ENCODE measurements around the gene TDRD3. TPM values are rescaled to one million over a fixed set of nuclear protein-coding genes. Genes with fewer than 3 reads are reported as not detected.

Gene TDRD3
- total RNA-seq, 1 experiment from 2014 or later: 10.8 TPM

DNA sequence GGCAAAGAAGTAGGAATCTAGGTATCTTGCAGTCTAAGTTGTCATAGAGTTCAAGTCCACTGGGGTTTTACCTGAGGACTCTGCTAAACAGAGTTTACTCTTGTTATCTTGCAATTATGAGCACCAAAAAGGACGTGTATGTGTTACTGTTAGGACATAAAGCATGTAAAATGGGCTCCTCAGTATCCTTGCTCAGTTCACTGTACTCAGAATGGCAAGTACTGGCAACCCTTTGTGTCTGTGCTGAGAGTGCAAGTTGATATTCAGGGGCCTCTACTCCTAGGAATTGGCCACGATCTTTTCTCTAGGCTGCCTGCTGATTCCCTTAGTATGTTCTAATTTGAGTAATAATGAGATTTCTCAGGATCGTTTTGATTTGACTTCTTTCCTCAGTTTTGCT lies 13.3 kb downstream of the TDRD3 start:
- in situ Hi-C loops (cut with HindIII; ENCODE audit: low pct_unique_long_range_greater_than_20kb, low sequenced_read_pairs): no loop called here
- ATAC-seq (no peak), DNase-seq (ENCODE audit: low read depth, low spot score) (no peak)
- Histone ChIP-seq H3K27me3 (ENCODE audit: control insufficient read depth, insufficient read depth, low read length) (no peaks in the 10 kb centered on the region), H3K27ac (ENCODE audit: low read length) (no peak overlapping the region), H3K4me1 (ENCODE audit: control insufficient read depth, insufficient read depth, low read length) (no peaks in the 10 kb centered on the region; the same call in 1 of the 2 replicates), H3K9me3 (ENCODE audit: control insufficient read depth, insufficient read depth, low read depth, low read length) (no peaks in the 10 kb centered on the region), H3K36me3 (ENCODE audit: control insufficient read depth, insufficient read depth, low read length) (no peaks in the 10 kb centered on the region), H3K4me3 (ENCODE audit: low read depth in 2 of 2, low read length in 2 of 2) (no peak overlapping the region)
- no TSS peak for BruUV-seq (replicated peaks)
- TF ChIP-seq, protein P1, sequence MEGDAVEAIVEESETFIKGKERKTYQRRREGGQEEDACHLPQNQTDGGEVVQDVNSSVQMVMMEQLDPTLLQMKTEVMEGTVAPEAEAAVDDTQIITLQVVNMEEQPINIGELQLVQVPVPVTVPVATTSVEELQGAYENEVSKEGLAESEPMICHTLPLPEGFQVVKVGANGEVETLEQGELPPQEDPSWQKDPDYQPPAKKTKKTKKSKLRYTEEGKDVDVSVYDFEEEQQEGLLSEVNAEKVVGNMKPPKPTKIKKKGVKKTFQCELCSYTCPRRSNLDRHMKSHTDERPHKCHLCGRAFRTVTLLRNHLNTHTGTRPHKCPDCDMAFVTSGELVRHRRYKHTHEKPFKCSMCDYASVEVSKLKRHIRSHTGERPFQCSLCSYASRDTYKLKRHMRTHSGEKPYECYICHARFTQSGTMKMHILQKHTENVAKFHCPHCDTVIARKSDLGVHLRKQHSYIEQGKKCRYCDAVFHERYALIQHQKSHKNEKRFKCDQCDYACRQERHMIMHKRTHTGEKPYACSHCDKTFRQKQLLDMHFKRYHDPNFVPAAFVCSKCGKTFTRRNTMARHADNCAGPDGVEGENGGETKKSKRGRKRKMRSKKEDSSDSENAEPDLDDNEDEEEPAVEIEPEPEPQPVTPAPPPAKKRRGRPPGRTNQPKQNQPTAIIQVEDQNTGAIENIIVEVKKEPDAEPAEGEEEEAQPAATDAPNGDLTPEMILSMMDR (IDR thresholded peaks at IDR 0.05): no peak
- no peak for TF ChIP-seq POLR2AphosphoS5 (IDR thresholded peaks at IDR 0.05; ENCODE audit: low read depth, low read length)
- TF ChIP-seq, protein P2, sequence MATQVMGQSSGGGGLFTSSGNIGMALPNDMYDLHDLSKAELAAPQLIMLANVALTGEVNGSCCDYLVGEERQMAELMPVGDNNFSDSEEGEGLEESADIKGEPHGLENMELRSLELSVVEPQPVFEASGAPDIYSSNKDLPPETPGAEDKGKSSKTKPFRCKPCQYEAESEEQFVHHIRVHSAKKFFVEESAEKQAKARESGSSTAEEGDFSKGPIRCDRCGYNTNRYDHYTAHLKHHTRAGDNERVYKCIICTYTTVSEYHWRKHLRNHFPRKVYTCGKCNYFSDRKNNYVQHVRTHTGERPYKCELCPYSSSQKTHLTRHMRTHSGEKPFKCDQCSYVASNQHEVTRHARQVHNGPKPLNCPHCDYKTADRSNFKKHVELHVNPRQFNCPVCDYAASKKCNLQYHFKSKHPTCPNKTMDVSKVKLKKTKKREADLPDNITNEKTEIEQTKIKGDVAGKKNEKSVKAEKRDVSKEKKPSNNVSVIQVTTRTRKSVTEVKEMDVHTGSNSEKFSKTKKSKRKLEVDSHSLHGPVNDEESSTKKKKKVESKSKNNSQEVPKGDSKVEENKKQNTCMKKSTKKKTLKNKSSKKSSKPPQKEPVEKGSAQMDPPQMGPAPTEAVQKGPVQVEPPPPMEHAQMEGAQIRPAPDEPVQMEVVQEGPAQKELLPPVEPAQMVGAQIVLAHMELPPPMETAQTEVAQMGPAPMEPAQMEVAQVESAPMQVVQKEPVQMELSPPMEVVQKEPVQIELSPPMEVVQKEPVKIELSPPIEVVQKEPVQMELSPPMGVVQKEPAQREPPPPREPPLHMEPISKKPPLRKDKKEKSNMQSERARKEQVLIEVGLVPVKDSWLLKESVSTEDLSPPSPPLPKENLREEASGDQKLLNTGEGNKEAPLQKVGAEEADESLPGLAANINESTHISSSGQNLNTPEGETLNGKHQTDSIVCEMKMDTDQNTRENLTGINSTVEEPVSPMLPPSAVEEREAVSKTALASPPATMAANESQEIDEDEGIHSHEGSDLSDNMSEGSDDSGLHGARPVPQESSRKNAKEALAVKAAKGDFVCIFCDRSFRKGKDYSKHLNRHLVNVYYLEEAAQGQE (IDR thresholded peaks at IDR 0.05; ENCODE audit: insufficient read depth in 1 of 2, low read depth in 2 of 2, low read length in 1 of 2): no peak
- no peak for TF ChIP-seq SIN3A (IDR thresholded peaks at IDR 0.05; ENCODE audit: borderline replicate concordance, insufficient read depth, low read depth, low read length)
- TF ChIP-seq TCF7L2 (IDR thresholded peaks at IDR 0.05; ENCODE audit: low read depth, low read length): no peak
- ChIA-PET POLR2A (no interaction called here), CTCF (no interaction called here)
- intact Hi-C loops (cut with micrococcal nuclease; ENCODE audit: unreplicated experiment): no loop called here

DNA sequence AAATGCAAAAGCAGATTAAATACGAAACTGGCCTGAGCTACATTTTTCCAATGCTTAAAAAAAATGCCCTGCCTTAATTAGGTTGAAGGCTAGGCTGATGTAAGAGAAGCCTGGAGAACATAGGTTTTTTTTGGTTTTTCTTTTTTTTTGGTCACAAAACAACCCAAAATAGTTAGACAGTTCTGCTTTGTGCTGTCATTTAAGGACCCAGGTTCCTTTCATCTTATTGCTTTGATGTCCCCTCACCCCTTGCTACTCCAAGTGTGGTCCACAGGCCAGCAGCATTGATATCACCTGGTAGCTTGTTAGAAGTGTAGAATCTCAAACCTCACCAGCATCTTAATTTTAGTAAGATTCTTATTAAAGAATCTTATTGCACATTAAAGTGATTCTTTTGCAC lies 14.4 kb downstream of the TDRD3 start:
- POLR2A ChIA-PET: no interaction called here
- in situ Hi-C loops (cut with HindIII; ENCODE audit: low pct_unique_long_range_greater_than_20kb, low sequenced_read_pairs): no loop called here

More for the DNA sequence above, 14.4 kb downstream of the TDRD3 start:
- Histone ChIP-seq H3K4me1 (ENCODE audit: control insufficient read depth, insufficient read depth, low read length) (no peaks in the 10 kb centered on the region; the same call in 1 of the 2 replicates), H3K36me3 (ENCODE audit: control insufficient read depth, insufficient read depth, low read length) (no peaks in the 10 kb centered on the region), H3K27ac (ENCODE audit: low read length) (no peak overlapping the region), H3K27me3 (ENCODE audit: control insufficient read depth, insufficient read depth, low read length) (no peaks in the 10 kb centered on the region), H3K9me3 (ENCODE audit: control insufficient read depth, insufficient read depth, low read depth, low read length) (no peaks in the 10 kb centered on the region), H3K4me3 (ENCODE audit: low read depth in 2 of 2, low read length in 2 of 2) (no peak overlapping the region)
- intact Hi-C loops (cut with micrococcal nuclease; ENCODE audit: unreplicated experiment): no loop called here
- TF ChIP-seq, protein P2 (IDR thresholded peaks at IDR 0.05; ENCODE audit: insufficient read depth in 1 of 2, low read depth in 2 of 2, low read length in 1 of 2): no peak
- TF ChIP-seq SIN3A (IDR thresholded peaks at IDR 0.05; ENCODE audit: borderline replicate concordance, insufficient read depth, low read depth, low read length) (no peak), POLR2AphosphoS5 (IDR thresholded peaks at IDR 0.05; ENCODE audit: low read depth, low read length) (no peak)
- CTCF ChIA-PET: no interaction called here
- BruUV-seq (replicated peaks): no TSS peak
- DNase-seq (ENCODE audit: low read depth, low spot score) (no peak), ATAC-seq (no peak)

All from Panc1 (cell line).